ENCODE results near the gene ACSM5. TPM values are rescaled to one million over a fixed set of nuclear protein-coding genes. Genes with fewer than 3 reads are reported as not detected.

ACSM5 gene, protein sequence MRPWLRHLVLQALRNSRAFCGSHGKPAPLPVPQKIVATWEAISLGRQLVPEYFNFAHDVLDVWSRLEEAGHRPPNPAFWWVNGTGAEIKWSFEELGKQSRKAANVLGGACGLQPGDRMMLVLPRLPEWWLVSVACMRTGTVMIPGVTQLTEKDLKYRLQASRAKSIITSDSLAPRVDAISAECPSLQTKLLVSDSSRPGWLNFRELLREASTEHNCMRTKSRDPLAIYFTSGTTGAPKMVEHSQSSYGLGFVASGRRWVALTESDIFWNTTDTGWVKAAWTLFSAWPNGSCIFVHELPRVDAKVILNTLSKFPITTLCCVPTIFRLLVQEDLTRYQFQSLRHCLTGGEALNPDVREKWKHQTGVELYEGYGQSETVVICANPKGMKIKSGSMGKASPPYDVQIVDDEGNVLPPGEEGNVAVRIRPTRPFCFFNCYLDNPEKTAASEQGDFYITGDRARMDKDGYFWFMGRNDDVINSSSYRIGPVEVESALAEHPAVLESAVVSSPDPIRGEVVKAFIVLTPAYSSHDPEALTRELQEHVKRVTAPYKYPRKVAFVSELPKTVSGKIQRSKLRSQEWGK
- total RNA-seq (2022; extraction: Qiagen RNA extraction; ENCODE audit: low read depth) = not detected in 5 replicates

DNA sequence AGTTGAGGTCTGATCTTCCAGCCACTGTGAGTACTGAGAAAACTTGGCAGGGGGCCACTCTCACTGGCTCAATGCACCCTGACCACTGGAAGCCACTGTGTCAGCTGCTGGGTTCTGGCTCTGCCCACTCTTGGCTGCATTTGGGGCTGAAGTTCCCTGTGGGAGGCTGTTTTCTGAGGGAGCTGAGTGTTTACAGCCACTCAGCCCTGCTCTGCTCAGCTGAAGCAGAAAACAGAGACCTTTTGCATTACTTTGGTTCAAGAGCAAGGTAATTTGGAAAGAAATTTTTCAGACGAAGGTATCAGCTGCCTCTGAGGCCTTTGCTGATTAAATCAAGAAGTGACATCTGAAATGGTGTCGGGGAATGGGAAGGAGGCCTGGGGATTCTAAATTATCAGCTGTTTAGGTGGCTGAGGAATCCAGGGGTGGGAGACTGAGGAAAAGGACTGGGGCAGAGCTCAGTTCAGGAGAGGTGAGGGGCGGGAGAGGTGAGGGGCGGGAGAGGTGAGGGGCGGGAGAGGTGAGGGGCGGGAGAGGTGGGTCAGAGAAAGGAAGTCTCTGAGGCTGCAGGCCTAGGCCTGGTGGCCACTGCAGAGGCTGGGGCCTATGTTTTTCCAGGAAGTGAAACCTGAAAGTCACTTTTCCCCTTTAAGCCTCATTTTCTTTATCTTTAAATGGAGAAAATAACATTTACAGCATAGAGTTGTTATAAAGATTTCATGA is at the start of gene ACSM5:
ACSM5 (plus strand) TSS at position 137 of the 723 bp plus-strand sequence. CDS start 1,951 bp downstream, outside the sequence.

DNA sequence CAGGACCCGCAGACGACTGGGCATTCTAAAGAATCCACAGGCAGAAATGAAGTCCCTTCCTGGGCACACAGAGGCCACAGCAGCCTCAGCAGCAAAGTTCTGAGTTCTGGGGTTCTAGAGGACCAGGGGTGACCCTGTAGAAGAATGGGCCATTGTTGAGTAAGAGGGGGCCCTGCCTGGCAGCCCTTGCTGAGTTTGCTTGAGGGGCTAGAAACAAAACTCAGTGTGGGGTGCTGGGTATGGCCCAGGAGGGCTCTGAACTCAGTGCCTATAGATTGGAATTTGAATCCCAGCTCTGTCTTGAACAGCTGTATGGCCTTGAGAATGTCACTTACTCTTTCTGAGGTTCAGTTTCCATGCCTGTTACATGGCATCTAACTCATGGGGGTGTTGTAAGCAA is 4.7 kb upstream of the ACSM5 start, which contains the start of gene PDILT:
PDILT (minus strand) TSS at position 101 of the 400 bp plus-strand sequence. CDS start 5,437 bp downstream, outside the sequence.

DNA sequence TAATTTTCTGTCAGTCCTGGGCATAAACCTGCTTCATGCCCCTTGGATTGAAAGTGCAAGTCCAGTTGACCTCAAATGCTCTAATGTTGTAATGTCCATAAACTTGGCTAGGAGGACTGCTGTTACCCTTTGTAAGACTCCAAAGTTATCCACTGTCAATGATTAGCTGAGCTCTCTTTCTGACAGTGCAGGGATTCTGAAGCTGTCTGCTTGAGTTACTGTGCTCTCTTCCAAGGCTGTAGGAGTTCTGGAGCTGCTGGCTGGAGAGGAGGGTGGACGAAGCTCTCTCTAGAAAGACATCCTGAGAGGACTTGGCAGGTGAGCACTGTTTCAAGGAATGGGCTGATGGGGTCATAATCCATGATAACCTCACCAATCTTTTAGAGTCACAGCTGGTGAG is 42.0 kb downstream of the ACSM5 start, which contains the start of gene ACSM2A:
ACSM2A (plus strand) TSS at position 158 of the 400 bp plus-strand sequence. CDS start 8,594 bp downstream, outside the sequence.

Other genes with a start within 250 kb of the ACSM5 start
- gene GP2, start 82.0 kb upstream of the ACSM5 start, total RNA-seq (2022; extraction: Qiagen RNA extraction; ENCODE audit: low read depth) = not detected in 5 replicates
- not detected in 5 replicates for gene UMOD, start 56.8 kb upstream of the ACSM5 start, total RNA-seq (2022; extraction: Qiagen RNA extraction; ENCODE audit: low read depth)
- gene PDILT, start 4.8 kb upstream of the ACSM5 start, total RNA-seq (2022; extraction: Qiagen RNA extraction; ENCODE audit: low read depth) = not detected in 5 replicates
- not detected in 5 replicates for gene ACSM2A, start 42.0 kb downstream of the ACSM5 start, total RNA-seq (2022; extraction: Qiagen RNA extraction; ENCODE audit: low read depth)
- gene ACSM2B, start 166.8 kb downstream of the ACSM5 start, total RNA-seq (2022; extraction: Qiagen RNA extraction; ENCODE audit: low read depth) = not detected in 5 replicates